Stimulated activated memory B cell treated with anti-CD40 and anti-IgM and Interleukin-4, amounts not matched to agents 10 μg/mL and 1 μg/mL and 100 μg/mL, for 72 hours (primary cell): ENCODE measurements around the gene OTULIN.

Experiments
- ATAC-seq: fragments of 150-1000 bp; cut with Tn5 transposase; 2 replicates; pipeline ENCODE4 v1.10.0; 2021
- H3K27ac Mint-ChIP-seq: one replicate; pipeline ENCODE4 v1.8.0; 2022; ENCODE audit warnings: mild to moderate bottlenecking, mixed read lengths
- H3K27me3 Mint-ChIP-seq: one replicate; pipeline ENCODE4 v1.8.0; 2022; ENCODE audit warnings: mixed read lengths
- H3K36me3 Mint-ChIP-seq: one replicate; pipeline ENCODE4 v1.8.0; 2022; ENCODE audit warnings: mixed read lengths
- H3K4me1 Mint-ChIP-seq: one replicate; pipeline ENCODE4 v1.8.0; 2022; ENCODE audit warnings: mixed read lengths
- H3K4me3 Mint-ChIP-seq: one replicate; pipeline ENCODE4 v1.8.0; 2022; ENCODE audit warnings: mild to moderate bottlenecking, moderate library complexity, mixed read lengths
- H3K9me3 Mint-ChIP-seq: one replicate; pipeline ENCODE4 v1.8.0; 2022; ENCODE audit warnings: mixed read lengths

Gene OTULIN

DNA sequence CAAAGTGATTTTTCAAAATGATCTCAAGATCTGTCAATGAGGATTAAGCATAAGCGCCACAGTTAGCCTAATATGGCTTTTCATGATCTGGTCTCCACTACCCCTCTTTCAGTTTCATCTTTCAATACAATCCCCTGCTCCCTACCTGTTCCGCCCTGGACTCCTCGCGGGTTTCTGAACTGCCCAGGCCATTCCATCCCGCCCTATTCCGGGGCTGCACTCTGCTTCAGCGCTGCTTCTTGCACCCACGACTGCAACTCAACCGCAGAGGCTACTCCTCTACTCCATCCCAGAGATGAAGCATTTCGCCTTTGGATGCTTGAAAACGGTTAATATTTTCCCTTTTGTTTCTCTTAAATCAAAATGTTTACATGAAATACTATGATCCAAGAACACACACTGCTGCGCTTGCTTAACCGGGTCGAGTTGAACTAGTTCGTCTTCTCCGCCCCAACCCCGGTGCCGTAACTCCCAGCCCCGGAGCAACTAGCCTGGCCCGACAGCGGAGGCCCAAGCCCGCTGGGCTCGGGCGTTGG, 716 bp upstream of the OTULIN start:
- Mint-ChIP-seq H3K27me3 (no peaks in the 10 kb centered on the region), H3K9me3 (no peaks in the 10 kb centered on the region), H3K4me1 (peaks cover 65% of the 10 kb centered on the region), H3K4me3 (peak overlapping the region; percentile 93), H3K36me3 (peaks cover 17% of the 10 kb centered on the region), H3K27ac (peak overlapping the region; percentile 94)
- ATAC-seq, result peak; percentile 18

DNA sequence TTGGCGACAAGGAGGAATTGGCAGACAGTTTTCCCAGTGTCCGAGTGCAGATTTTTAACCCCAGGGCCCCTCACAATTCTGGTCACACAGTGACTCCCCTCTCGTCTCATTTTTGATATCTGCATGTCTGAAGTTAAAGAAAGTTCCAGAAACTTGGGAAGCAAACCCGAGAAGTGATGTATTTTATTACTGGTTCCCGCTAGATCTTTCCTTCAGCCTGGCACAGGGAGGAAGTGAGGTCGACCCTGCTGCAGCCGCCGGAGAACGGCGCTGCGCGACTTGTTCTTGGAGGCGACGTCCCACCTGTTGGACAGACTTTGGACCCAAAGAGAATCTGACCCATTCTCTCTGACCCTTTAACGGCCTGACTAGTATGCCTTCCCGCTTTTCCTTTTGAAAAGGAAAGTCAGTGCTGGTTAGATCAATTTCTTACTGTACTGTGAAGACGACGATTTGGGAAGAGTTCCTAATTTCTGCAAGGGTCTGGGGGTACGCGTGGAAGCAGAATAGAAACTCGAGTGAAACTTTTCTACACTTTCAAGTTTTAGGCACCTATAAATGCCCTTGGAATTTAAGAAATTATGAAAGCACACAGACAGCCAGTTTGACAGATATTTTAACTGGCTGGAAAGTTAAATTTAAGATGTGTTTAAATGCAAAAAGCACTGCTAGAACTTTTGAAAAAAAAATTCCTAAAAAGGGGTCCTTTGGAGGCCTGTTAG, 744 bp downstream of the OTULIN start:
- Mint-ChIP-seq H3K4me1 (peaks cover 66% of the 10 kb centered on the region), H3K36me3 (peaks cover 17% of the 10 kb centered on the region), H3K27ac (peak overlapping the region; percentile 94), H3K9me3 (no peaks in the 10 kb centered on the region), H3K27me3 (no peaks in the 10 kb centered on the region), H3K4me3 (peak overlapping the region; percentile 81)
- no peak for ATAC-seq

GRCh38 chr5:14665949-14666348, 1.4 kb downstream of the OTULIN start:
- Mint-ChIP-seq H3K36me3 (peaks cover 15% of the 10 kb centered on the region), H3K4me3 (peak overlapping the region; percentile 81)

GRCh38 chr5:14666357-14666756, 1.8 kb downstream of the OTULIN start:
- no peaks in the 10 kb centered on the region for H3K9me3 Mint-ChIP-seq
- ATAC-seq, result no peak
- peak overlapping the region; percentile 81 for H3K4me3 Mint-ChIP-seq
- H3K4me1 Mint-ChIP-seq, result peaks cover 64% of the 10 kb centered on the region
- peaks cover 18% of the 10 kb centered on the region for H3K36me3 Mint-ChIP-seq
- H3K27me3 Mint-ChIP-seq, result no peaks in the 10 kb centered on the region
- H3K27ac Mint-ChIP-seq, result no peak overlapping the region

More at GRCh38 chr5:14665949-14666348, 1.4 kb downstream of the OTULIN start:
- peak; percentile 53 for ATAC-seq
- Mint-ChIP-seq H3K27me3 (no peaks in the 10 kb centered on the region), H3K27ac (peak overlapping the region; percentile 94), H3K4me1 (peaks cover 64% of the 10 kb centered on the region), H3K9me3 (no peaks in the 10 kb centered on the region)

- Mint-ChIP-seq H3K4me1 (peaks cover 69% of the 10 kb centered on the region), H3K27me3 (no peaks in the 10 kb centered on the region), H3K9me3 (no peaks in the 10 kb centered on the region), H3K27ac (peak overlapping the region; percentile 80), H3K4me3 (peak overlapping the region; percentile 81), H3K36me3 (peaks cover 25% of the 10 kb centered on the region)
- no peak for ATAC-seq
Observed at GRCh38 chr5:14667290-14667689, 2.8 kb downstream of the OTULIN start.

- peaks cover 73% of the 10 kb centered on the region for H3K4me1 Mint-ChIP-seq
- no peaks in the 10 kb centered on the region for H3K9me3 Mint-ChIP-seq
- peak overlapping the region; percentile 81 for H3K4me3 Mint-ChIP-seq
- peaks cover 25% of the 10 kb centered on the region for H3K36me3 Mint-ChIP-seq
- H3K27ac Mint-ChIP-seq, result peak overlapping the region; percentile 80
- no peak for ATAC-seq
- H3K27me3 Mint-ChIP-seq, result no peaks in the 10 kb centered on the region
Observed at GRCh38 chr5:14667770-14668169, 3.3 kb downstream of the OTULIN start.

DNA sequence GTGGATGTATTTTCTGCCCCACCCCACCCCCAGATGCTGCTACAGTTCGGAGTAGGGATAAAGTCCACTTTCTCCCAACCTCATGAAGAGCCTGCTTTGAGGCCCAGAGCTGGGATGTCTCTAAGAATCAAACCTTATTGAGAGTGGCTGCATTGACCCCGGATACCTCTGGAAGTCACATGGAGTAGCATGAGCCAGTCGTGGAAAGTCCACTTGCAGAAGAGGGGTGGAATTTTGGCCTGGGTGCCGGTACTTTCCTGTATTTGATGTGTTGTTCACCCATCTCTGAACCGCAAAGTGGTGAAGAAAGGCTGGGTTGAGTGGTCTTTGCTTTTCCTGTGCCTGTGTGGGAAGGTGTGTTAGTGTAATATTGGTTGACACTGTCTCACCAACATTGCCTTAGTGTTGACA, 3.7 kb downstream of the OTULIN start:
- H3K9me3 Mint-ChIP-seq, result no peaks in the 10 kb centered on the region
- ATAC-seq, result no peak
- H3K4me3 Mint-ChIP-seq, result peak overlapping the region; percentile 81
- peaks cover 26% of the 10 kb centered on the region for H3K36me3 Mint-ChIP-seq
- H3K4me1 Mint-ChIP-seq, result peaks cover 75% of the 10 kb centered on the region
- H3K27me3 Mint-ChIP-seq, result no peaks in the 10 kb centered on the region
- peak overlapping the region; percentile 80 for H3K27ac Mint-ChIP-seq

GRCh38 chr5:14669415-14669814, 4.9 kb downstream of the OTULIN start:
- no peak overlapping the region for H3K4me3 Mint-ChIP-seq

GRCh38 chr5:14669975-14670374, 5.5 kb downstream of the OTULIN start:
- no peak for ATAC-seq
- H3K9me3 Mint-ChIP-seq, result no peaks in the 10 kb centered on the region

More at GRCh38 chr5:14669415-14669814, 4.9 kb downstream of the OTULIN start:
- no peak for ATAC-seq
- Mint-ChIP-seq H3K27me3 (no peaks in the 10 kb centered on the region), H3K27ac (peak overlapping the region; percentile 80), H3K4me1 (peaks cover 77% of the 10 kb centered on the region), H3K9me3 (no peaks in the 10 kb centered on the region), H3K36me3 (peaks cover 38% of the 10 kb centered on the region)

GRCh38 chr5:14671414-14671813, 6.9 kb downstream of the OTULIN start:
- Mint-ChIP-seq H3K4me3 (peak overlapping the region; percentile 54), H3K27ac (peak overlapping the region; percentile 77), H3K4me1 (peaks cover 83% of the 10 kb centered on the region), H3K27me3 (no peaks in the 10 kb centered on the region), H3K9me3 (no peaks in the 10 kb centered on the region), H3K36me3 (peaks cover 43% of the 10 kb centered on the region)
- no peak for ATAC-seq

More at GRCh38 chr5:14669975-14670374, 5.5 kb downstream of the OTULIN start:
- Mint-ChIP-seq H3K4me3 (no peak overlapping the region), H3K36me3 (peaks cover 40% of the 10 kb centered on the region), H3K27ac (no peak overlapping the region), H3K4me1 (peaks cover 83% of the 10 kb centered on the region), H3K27me3 (no peaks in the 10 kb centered on the region)

DNA sequence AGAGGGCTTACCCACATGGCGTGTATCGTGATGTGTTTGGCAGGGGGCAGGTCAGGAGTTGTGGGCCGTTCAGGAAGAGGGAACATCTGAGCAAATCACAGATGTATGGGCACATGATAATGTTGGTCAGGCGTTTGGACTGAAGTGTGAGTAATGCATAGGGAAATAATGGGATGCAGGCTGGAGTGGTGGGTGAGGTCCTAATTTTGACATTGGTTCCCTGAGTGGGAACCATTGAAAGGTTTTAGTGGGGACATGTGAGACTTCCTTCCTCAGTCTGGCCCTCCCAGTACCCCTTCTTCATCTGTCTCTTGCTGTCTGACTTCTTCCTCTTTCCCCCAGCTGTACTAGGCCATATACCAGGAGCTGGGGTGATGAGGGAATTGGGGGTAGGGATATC, 7.6 kb downstream of the OTULIN start:
- Mint-ChIP-seq H3K9me3 (no peaks in the 10 kb centered on the region), H3K27me3 (no peaks in the 10 kb centered on the region), H3K36me3 (peaks cover 45% of the 10 kb centered on the region), H3K4me3 (peak overlapping the region; percentile 33), H3K27ac (peak overlapping the region; percentile 77), H3K4me1 (peaks cover 80% of the 10 kb centered on the region)
- no peak for ATAC-seq

DNA sequence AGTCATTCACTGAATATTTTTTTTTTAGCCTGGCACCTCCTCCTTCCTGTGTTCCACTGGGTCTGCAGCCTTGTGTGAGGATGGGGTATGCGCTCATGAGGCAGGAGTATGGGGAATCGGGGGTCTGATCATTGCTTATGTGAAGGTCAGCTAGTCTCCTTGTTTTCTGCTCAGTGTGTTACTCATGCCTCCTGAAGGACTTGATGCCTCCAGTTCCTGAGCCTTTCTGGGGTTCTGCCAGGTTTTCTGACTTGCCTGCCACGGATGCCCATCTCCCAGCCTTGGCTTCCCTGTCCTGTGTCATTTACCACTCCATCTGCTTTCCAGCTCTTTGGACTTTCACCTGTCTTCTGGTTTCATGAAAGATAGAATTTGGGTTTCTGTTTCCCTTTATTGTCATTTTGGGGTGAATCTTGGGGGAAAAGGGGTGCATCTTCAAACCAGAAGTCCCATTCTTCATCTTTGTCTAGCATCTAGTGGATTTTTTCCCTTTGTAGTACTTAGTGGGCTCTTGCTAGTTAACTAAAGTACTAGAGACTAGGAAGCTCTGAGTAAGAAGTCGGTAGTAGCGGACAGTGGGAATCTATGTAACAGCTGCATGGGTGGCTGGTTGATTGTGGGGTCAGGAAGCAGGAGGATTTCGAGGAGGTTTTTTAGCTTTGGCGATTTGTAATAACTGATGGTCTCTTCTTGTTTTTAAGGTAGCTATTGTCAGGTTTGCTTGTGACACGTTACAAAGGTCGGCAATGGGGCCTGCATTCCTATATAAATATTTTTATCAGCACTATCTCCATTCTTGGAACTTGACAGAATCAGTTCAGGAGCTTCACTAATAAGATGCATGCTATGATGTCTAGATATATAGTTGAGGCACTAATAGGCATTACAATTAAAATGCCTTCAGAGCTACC, 8.2 kb downstream of the OTULIN start:
- no peak for ATAC-seq
- peak overlapping the region; percentile 77 for H3K27ac Mint-ChIP-seq
- H3K4me3 Mint-ChIP-seq, result no peak overlapping the region
- H3K27me3 Mint-ChIP-seq, result no peaks in the 10 kb centered on the region
- H3K36me3 Mint-ChIP-seq, result peaks cover 42% of the 10 kb centered on the region
- H3K9me3 Mint-ChIP-seq, result no peaks in the 10 kb centered on the region
- H3K4me1 Mint-ChIP-seq, result peaks cover 80% of the 10 kb centered on the region

GRCh38 chr5:14673443-14673842, 8.9 kb downstream of the OTULIN start:
- peak overlapping the region; percentile 43 for H3K4me3 Mint-ChIP-seq
- peak overlapping the region; percentile 70 for H3K27ac Mint-ChIP-seq
- H3K9me3 Mint-ChIP-seq, result no peaks in the 10 kb centered on the region
- peaks cover 42% of the 10 kb centered on the region for H3K36me3 Mint-ChIP-seq
- H3K27me3 Mint-ChIP-seq, result no peaks in the 10 kb centered on the region
- ATAC-seq, result no peak
- H3K4me1 Mint-ChIP-seq, result peaks cover 80% of the 10 kb centered on the region

- Mint-ChIP-seq H3K36me3 (peaks cover 45% of the 10 kb centered on the region), H3K27ac (peak overlapping the region; percentile 93), H3K4me3 (peak overlapping the region; percentile 73), H3K9me3 (no peaks in the 10 kb centered on the region), H3K4me1 (peaks cover 87% of the 10 kb centered on the region), H3K27me3 (no peaks in the 10 kb centered on the region)
- ATAC-seq, result no peak
Observed at GRCh38 chr5:14674983-14675854, 10.7 kb downstream of the OTULIN start.
